A172 (cell line): ENCODE data around the gene ATP6V0E2. TPM values are rescaled to one million over a fixed set of nuclear protein-coding genes. Genes with fewer than 3 reads are reported as not detected.
"Not testable (repeated sequence)": the region's sequence is repeated elsewhere in the genome, so short reads cannot be mapped to it uniquely, and the experiment has no call there.

Experiments
- DNase-seq: peaks from one replicate; pipeline ENCODE4 v3.0.0-alpha.2; 2015; ENCODE audit warnings: low spot score
- total RNA-seq: library from RNA; depleted of rRNA; stranded (reverse); fragments of >200 nt; shearing (Covaris generic); gene quantifications from 2 replicates; pipeline ENCODE4 v1.2.3, GENCODE V29; 2014

Gene ATP6V0E2
- total RNA-seq, 1 experiment from 2014 or later: 89.3 TPM

- no peak for DNase-seq
Measured at GRCh38 chr7:149879271-149879743, 5.5 kb downstream of the ATP6V0E2 start.

- DNase-seq: no peak
Measured at GRCh38 chr7:149879766-149880637, 6.2 kb downstream of the ATP6V0E2 start.

DNA sequence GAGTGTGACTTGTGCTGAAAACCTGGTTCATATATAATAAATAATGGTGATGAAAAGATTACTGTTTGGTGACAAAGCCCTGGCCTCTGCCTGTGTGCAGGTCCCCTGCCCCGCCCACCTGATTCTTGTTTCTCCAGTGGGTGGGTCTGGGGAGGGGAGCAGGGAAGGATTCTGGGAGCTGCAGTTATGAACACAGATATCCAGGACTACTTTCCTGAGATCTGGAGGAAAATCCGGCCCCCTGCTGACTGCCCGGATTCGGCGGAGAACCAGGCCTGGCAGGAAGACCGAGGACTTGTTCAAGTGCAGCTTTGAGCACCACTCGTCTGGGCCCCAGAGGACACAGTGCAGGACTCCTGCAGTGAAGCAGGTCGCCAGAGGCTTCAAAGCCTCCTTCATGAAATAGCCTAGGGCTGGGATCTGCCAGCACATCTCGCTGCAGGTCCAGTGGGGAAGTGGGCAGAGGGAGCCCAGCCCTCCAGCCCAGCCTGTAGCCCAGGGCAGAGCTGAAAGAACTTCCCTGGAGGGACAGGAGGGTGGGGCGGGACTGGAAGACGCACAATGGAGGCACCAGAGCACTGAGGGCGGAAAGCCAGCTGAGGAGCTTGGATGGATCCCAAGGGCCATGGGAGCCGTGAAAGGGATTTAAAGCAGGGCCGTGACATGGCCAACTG, 7.0 kb downstream of the ATP6V0E2 start:
- DNase-seq: no peak

- DNase-seq: no peak
Measured at GRCh38 chr7:149881328-149882247, 7.8 kb downstream of the ATP6V0E2 start.

DNA sequence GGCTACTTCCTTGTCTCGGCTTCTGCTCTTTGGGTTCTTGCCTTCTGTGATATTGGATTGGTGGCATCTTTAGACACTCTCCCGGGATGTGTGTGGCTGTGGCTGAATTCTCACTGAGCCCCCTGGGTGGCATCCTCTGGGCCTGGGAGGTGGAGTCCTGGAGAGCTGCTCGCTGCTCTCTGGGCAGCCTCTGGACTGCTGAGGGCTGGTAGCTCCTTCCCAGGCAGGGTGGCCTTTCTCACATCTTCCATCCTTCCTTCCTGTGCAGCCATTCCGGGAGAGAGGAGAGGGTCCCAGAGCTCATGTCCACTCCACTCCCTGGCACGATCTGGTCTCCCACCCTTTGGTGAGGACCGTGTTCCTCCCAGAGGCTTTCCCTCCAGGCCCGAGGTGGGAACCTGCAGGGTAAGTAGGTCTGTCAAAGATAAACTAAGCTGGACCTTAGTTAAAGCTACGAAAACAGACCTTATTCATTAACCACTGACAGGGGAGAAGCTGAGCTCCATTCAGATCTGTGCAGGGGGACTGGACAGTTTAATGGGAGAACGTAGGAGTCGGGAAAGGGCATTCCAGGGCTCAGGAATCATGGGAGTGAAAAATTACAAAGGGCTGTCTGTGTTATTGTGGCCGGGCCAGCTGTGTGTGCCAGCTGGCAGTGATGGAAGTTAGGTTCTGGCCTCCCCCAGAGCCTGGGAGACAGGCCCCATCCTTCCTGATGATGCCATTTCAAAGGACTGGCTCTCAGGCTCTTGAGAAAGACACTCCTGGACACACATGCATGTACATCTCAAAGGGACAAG, 8.7 kb downstream of the ATP6V0E2 start:
- peak; percentile 11 for DNase-seq

GRCh38 chr7:149883048-149883438, 9.3 kb downstream of the ATP6V0E2 start:
- no peak for DNase-seq

DNA sequence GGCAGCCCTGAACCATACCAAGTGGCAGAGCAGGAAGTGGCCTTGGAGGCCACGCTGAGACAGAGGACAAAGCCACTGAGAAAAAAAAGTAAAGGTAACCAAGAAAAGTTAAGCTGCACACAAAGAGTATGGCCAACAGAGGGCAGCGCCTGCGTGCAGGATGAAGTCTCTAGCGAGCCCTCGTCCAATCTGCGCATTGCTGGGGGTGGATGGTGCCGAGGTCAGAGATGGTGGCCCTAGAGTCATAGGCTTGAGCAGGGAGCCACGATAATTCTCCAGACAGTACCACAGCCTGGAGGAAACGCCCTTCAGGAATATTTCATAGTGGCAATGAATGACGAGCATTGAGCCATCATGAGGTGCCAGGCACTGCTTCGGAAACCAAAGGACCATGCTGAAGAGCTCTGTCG, 9.7 kb downstream of the ATP6V0E2 start:
- DNase-seq: peak; percentile 49

- DNase-seq: no peak
Measured at GRCh38 chr7:149884016-149884415, 10.2 kb downstream of the ATP6V0E2 start.

DNA sequence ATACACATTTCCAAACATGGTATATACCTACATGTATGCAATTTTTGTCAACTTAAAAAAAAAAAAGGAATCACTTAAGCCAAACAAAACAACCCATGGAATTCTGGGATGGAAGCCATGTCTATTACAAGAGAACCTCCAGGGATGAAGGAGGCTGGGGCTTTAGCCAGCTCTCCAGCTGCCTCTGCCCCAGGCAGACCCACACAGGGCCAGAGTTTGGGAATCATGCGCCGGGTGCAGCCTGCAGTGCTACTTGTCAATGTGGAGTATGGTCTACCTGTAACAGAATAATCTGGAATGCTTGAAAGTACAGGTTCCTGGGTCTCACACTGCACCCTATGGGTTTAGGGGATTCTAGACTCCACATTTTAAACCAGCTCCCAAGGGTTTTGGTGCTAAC, 10.8 kb downstream of the ATP6V0E2 start:
- no peak for DNase-seq

- peak; percentile 23 for DNase-seq
Measured at GRCh38 chr7:149885191-149886017, 11.6 kb downstream of the ATP6V0E2 start.

DNA sequence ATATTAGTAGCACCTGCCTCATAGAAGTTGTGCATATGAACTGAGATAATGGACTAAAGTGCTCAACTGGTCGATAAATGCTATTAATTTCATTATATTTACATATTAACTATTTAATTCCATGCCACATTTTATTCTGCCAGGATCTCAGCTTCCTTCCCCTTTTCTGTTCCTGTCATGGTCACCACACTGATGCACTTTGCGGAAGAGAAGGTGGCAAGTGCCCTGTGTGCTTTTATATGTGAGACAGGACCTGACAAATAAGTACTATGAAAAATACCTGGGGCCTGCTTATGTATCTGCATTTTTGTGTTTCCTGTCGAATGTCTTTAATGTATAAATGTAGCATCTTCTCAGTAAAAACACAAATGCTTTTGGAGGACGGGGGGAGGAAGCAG, 12.2 kb downstream of the ATP6V0E2 start:
- no peak for DNase-seq

GRCh38 chr7:149887311-149887710, 13.5 kb downstream of the ATP6V0E2 start:
- no peak for DNase-seq

GRCh38 chr7:149890715-149891114, 16.9 kb downstream of the ATP6V0E2 start:
- DNase-seq: not testable (repeated sequence)

DNA sequence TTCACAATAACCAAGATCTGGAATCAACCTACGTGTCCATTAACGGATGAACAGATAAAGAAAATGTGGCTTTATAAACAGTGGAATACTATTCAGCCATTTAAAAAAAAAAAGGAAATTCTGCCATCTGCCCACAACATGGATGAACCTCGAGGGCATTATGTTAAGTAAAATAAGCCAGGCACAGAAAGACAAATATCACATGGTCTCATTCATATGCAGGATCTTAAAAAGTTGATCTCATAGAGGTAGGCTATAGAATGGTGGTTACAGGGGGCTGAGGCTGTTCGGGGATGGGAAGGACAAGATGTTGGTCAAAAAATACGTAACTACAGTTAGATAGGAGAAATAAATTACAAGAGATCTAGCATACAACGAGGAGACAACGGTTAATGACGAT, 21.2 kb downstream of the ATP6V0E2 start:
- DNase-seq: not testable (repeated sequence)

DNA sequence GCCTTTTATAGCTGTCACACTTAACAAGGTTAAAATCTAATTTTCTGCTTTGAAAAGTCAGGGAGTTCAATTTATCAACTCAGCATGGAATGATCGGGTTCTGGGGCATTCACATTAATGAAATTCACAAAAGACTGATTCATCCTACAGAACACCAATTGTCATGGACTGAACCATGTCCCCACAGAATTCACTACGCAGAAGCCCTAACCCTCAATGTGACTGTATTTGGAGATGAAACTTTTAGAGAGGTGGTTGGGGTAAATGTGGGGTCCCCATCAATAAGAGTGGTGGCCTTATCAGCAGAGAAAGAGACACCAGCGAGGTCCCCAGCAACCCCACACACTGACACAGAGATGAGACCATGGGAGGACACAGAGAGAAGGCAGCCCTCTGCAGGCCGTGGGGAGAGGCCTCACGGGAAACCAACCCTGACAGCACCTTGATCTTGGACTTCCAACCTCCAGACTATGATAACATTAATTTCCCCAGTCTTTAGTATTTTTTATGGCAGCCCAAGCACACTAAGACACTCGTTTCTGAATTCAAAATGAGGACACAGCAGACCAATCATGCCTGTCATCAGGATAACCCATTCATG, 34.1 kb downstream of the ATP6V0E2 start:
- DNase-seq: not testable (repeated sequence)

GRCh38 chr7:149910219-149910618, 36.5 kb downstream of the ATP6V0E2 start:
- DNase-seq: not testable (repeated sequence)

- DNase-seq: not testable (repeated sequence)
Measured at GRCh38 chr7:149912126-149912525, 38.4 kb downstream of the ATP6V0E2 start.

GRCh38 chr7:149926414-149926813, 52.6 kb downstream of the ATP6V0E2 start:
- not testable (repeated sequence) for DNase-seq
